Measurements from ENCODE around the gene NOP9.

DNA sequence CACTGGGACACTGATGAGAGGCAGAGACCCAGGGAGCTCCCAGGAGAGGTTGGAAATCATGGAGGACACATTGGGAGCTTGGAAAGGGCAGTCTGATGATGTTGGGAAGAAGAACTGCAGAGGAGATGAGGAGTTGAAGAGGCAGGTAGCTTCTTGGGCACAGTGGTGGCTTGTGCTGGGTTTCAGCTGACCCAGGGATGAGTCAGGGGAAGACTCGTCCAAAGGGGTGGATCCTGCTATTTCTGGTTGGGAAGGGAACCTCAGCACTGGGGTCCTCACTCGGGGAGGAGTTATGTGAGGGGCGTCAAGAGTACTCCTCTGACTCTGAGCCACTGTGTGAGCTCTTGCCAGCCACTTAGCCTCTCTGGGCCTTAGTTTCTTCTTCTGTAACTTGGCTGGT, 23.7 kb downstream of the NOP9 start:
- TF ChIP-seq POLR2AphosphoS5 (IDR thresholded peaks at IDR 0.05) (no peak), POLR2A (IDR thresholded peaks at IDR 0.05) (no peak)
- TF ChIP-seq, protein P1, sequence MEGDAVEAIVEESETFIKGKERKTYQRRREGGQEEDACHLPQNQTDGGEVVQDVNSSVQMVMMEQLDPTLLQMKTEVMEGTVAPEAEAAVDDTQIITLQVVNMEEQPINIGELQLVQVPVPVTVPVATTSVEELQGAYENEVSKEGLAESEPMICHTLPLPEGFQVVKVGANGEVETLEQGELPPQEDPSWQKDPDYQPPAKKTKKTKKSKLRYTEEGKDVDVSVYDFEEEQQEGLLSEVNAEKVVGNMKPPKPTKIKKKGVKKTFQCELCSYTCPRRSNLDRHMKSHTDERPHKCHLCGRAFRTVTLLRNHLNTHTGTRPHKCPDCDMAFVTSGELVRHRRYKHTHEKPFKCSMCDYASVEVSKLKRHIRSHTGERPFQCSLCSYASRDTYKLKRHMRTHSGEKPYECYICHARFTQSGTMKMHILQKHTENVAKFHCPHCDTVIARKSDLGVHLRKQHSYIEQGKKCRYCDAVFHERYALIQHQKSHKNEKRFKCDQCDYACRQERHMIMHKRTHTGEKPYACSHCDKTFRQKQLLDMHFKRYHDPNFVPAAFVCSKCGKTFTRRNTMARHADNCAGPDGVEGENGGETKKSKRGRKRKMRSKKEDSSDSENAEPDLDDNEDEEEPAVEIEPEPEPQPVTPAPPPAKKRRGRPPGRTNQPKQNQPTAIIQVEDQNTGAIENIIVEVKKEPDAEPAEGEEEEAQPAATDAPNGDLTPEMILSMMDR (IDR thresholded peaks at IDR 0.05), result no peak
